Liver (tissue), 9 donors: ENCODE results near the gene TRPM8. TPM values are rescaled to one million over a fixed set of nuclear protein-coding genes. Genes with fewer than 3 reads are reported as not detected.
A peak's percentile ranks its signal among the peaks of the same experiment; 100 is the strongest.

Experiments
- DNase-seq: peaks from one replicate; pipeline ENCODE4 v3.0.0-alpha.2; 2017; ENCODE audit warnings: low spot score
- H3K27ac ChIP-seq, 2 donors: one replicate each; pipeline ENCODE4 v1.7.0; 2013; ENCODE audit warnings: inconsistent platforms in 2 of 2, low read length in 2 of 2, control low read depth in 1 of 2, low read depth in 1 of 2, mild to moderate bottlenecking in 1 of 2
- H3K27me3 ChIP-seq, 4 donors: one replicate each; pipeline versions ENCODE4 v1.6.1 to v1.7.0; 2013; ENCODE audit warnings: low read length in 3 of 4, inconsistent platforms in 1 of 4, mild to moderate bottlenecking in 1 of 4, moderate library complexity in 1 of 4; ENCODE audit not compliant: control insufficient read depth in 4 of 4, insufficient read depth in 4 of 4
- H3K36me3 ChIP-seq, 4 donors: one replicate each; pipeline versions ENCODE4 v1.6.1 to v1.7.0; 2013; ENCODE audit warnings: low read length in 3 of 4, mild to moderate bottlenecking in 3 of 4, low read depth in 1 of 4, moderate library complexity in 1 of 4; ENCODE audit not compliant: control insufficient read depth in 4 of 4, insufficient read depth in 3 of 4
- H3K4me1 ChIP-seq, 4 donors: one replicate each; pipeline versions ENCODE4 v1.6.1 to v1.7.0; 2013; ENCODE audit warnings: low read length in 3 of 4, mild to moderate bottlenecking in 3 of 4, moderate library complexity in 1 of 4; ENCODE audit not compliant: control insufficient read depth in 4 of 4, insufficient read depth in 4 of 4
- H3K4me3 ChIP-seq, 3 donors: one replicate each; pipeline versions ENCODE4 v1.6.1 to v1.7.0; 2013; ENCODE audit warnings: low read length in 3 of 3, control low read depth in 1 of 3, low read depth in 1 of 3, mild to moderate bottlenecking in 1 of 3
- H3K9ac ChIP-seq, 2 donors: one replicate each; pipeline ENCODE4 v1.7.0; 2013; ENCODE audit warnings: low read length in 2 of 2, mild to moderate bottlenecking in 2 of 2, moderate library complexity in 2 of 2, control low read depth in 1 of 2, low read depth in 1 of 2
- H3K9me3 ChIP-seq, 4 donors: one replicate each; pipeline versions ENCODE4 v1.6.1 to v1.7.0; 2013; ENCODE audit warnings: low read length in 3 of 4; ENCODE audit not compliant: control insufficient read depth in 4 of 4
- EGR1 ChIP-seq, 2 donors: IDR thresholded peaks; 2 replicates each; pipeline ENCODE4 v1.6.1; 2016 to 2018; ENCODE audit warnings: antibody characterized with exemption in 2 of 2, low read depth in 2 of 2
- FOXA1 ChIP-seq: IDR thresholded peaks from 2 replicates; pipeline ENCODE4 v1.6.1; 2016; ENCODE audit warnings: antibody characterized with exemption
- FOXA2 ChIP-seq: IDR thresholded peaks from 2 replicates; pipeline ENCODE4 v1.6.1; 2016; ENCODE audit warnings: antibody characterized with exemption
- GABPA ChIP-seq, 2 donors: IDR thresholded peaks in 1 of 2; conservative IDR thresholded peaks in 1 of 2; 2 replicates each; pipeline ENCODE4 v1.6.1; 2016; ENCODE audit warnings: antibody characterized with exemption in 2 of 2, mild to moderate bottlenecking in 1 of 2, moderate library complexity in 1 of 2
- HNF4A ChIP-seq, 2 donors: conservative IDR thresholded peaks; 2 replicates each; pipeline ENCODE4 v1.6.1; 2016; ENCODE audit warnings: antibody characterized with exemption in 2 of 2, mild to moderate bottlenecking in 2 of 2
- JUND ChIP-seq, 2 donors: IDR thresholded peaks; 2 replicates each; pipeline ENCODE4 v1.6.1; 2016; ENCODE audit warnings: antibody characterized with exemption in 2 of 2
- NR2F2 ChIP-seq: IDR thresholded peaks from 2 replicates; pipeline ENCODE4 v1.6.1; 2016; ENCODE audit warnings: antibody characterized with exemption
- RAD21 ChIP-seq, 2 donors: IDR thresholded peaks; 2 replicates each; pipeline ENCODE4 v1.6.1; 2016; ENCODE audit warnings: antibody characterized with exemption in 2 of 2, mild to moderate bottlenecking in 2 of 2
- SP1 ChIP-seq: IDR thresholded peaks from 2 replicates; pipeline ENCODE4 v1.6.1; 2018; ENCODE audit warnings: antibody characterized with exemption, mild to moderate bottlenecking
- TAF1 ChIP-seq: conservative IDR thresholded peaks from 2 replicates; pipeline ENCODE4 v1.6.1; 2016; ENCODE audit warnings: antibody characterized with exemption, mild to moderate bottlenecking
- YY1 ChIP-seq: IDR thresholded peaks from 2 replicates; pipeline ENCODE4 v1.6.1; 2016; ENCODE audit warnings: antibody characterized with exemption, mild to moderate bottlenecking
- WGBS: extraction: QIAGEN DNeasy Blood & Tissue Kit; methylation state at CpG from one replicate; pipeline ENCODE4 v1.1.7; 2013; 5-methylcytosine and 5-hydroxymethylcytosine counted together
- polyA plus RNA-seq, 2 donors: library from polyadenylated mRNA; stranded (reverse) in 1 of 2; unstranded in 1 of 2; fragments of 200-250 nt in 1 of 2; fragments of >200 nt in 1 of 2; fragmentation: Nextera tagmentation in 1 of 2; extraction: Ambion mirVana in 1 of 2; gene quantifications; one replicate each; pipeline versions ENCODE4 v1.2.1 to v1.2.3, GENCODE V29; 2013 to 2015
- total RNA-seq, 2 donors: library from RNA; depleted of rRNA; stranded (reverse); fragments of >200 nt; gene quantifications; one replicate each; pipeline ENCODE4 v1.2.3, GENCODE V29; 2014
- TF ChIP-seq, protein P1 (sequence below): IDR thresholded peaks from 2 replicates; pipeline ENCODE4 v1.6.1; 2016; ENCODE audit warnings: antibody characterized with exemption
- TF ChIP-seq, protein P2 (sequence below): IDR thresholded peaks from 2 replicates; pipeline ENCODE4 v1.6.1; 2016; ENCODE audit warnings: antibody characterized with exemption
- TF ChIP-seq, protein P3 (sequence below): IDR thresholded peaks from 2 replicates; pipeline ENCODE4 v1.6.1; 2016; ENCODE audit warnings: antibody characterized with exemption
- TF ChIP-seq, protein P4 (sequence below): IDR thresholded peaks from 2 replicates; pipeline ENCODE4 v1.6.1; 2016; ENCODE audit warnings: antibody characterized with exemption, mild to moderate bottlenecking
- donor health status: healthy.
- donor health status: healthy.
- donor health status: healthy.
- donor health status: healthy.
- donor health status: healthy.

TRPM8 gene
- total and polyA plus RNA-seq, 4 donors = 1.1 to 79.2 (median 33.2) TPM

DNA sequence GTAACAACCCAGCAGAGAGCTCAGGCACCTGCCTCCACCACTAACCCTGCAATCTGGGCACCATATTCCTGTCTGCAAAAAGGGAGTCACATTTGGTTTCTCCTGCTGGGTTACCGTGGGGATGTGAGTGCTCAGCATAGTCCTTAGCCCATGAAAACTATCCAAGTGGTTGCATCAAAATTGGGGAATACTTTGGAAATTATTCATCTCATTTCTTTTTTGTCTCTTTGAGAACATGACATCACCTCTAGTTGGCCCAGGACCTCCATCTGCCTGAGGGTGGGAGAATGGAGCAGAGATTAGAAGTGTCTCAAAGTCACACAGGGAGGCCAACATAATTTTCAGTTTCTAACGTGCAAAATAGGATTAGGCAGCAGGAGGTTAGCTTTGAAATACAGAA, 114.0 kb downstream of the TRPM8 start:
- Histone ChIP-seq H3K27ac (no peak overlapping the region), H3K4me3 (no peak overlapping the region), H3K9ac (no peak overlapping the region), H3K9me3 (no peaks in the 10 kb centered on the region), H3K36me3 (no peaks in the 10 kb centered on the region), H3K4me1 (no peaks in the 10 kb centered on the region), H3K27me3 (no peaks in the 10 kb centered on the region)
- WGBS = 65% methylated on average over 2 of the region's 2 CpGs
- no peak for DNase-seq
- TF ChIP-seq TAF1 (no peak), NR2F2 (no peak), FOXA2 (no peak), YY1 (no peak)
- TF ChIP-seq, protein P1, sequence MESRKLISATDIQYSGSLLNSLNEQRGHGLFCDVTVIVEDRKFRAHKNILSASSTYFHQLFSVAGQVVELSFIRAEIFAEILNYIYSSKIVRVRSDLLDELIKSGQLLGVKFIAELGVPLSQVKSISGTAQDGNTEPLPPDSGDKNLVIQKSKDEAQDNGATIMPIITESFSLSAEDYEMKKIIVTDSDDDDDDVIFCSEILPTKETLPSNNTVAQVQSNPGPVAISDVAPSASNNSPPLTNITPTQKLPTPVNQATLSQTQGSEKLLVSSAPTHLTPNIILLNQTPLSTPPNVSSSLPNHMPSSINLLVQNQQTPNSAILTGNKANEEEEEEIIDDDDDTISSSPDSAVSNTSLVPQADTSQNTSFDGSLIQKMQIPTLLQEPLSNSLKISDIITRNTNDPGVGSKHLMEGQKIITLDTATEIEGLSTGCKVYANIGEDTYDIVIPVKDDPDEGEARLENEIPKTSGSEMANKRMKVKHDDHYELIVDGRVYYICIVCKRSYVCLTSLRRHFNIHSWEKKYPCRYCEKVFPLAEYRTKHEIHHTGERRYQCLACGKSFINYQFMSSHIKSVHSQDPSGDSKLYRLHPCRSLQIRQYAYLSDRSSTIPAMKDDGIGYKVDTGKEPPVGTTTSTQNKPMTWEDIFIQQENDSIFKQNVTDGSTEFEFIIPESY = no peak
- TF ChIP-seq, protein P2, sequence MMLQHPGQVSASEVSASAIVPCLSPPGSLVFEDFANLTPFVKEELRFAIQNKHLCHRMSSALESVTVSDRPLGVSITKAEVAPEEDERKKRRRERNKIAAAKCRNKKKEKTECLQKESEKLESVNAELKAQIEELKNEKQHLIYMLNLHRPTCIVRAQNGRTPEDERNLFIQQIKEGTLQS = no peak

DNA sequence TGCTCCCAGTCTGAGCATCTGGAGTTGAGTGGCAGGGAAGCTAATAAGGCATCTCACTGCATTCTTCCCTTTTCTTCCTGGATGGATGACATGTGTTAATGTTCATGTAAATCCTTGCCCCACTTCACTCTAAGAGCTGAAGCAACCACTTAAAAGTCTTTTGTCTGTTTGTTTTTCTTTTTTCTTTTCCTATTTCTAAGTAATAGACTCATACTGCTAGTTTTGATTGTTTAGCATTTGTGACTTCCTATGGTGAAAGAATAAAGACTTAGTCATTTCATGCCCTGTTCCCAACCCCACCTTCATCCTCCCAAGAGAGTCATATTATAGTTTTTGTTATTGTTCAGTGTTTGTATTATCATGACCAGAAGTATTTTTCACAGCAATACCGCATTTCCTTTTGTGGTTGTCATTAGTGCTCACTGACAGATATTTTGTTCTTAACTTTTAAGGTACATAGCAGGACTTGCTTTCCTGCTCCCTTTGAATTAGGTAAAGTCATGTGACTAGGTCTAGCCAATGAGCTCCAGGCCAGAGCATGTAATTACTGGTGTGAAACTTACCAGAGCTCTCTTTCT, 115.2 kb downstream of the TRPM8 start:
- Histone ChIP-seq H3K27ac (no peak overlapping the region), H3K36me3 (no peaks in the 10 kb centered on the region)
- WGBS = 92% methylated on average over 1 of the region's 1 CpG

DNA sequence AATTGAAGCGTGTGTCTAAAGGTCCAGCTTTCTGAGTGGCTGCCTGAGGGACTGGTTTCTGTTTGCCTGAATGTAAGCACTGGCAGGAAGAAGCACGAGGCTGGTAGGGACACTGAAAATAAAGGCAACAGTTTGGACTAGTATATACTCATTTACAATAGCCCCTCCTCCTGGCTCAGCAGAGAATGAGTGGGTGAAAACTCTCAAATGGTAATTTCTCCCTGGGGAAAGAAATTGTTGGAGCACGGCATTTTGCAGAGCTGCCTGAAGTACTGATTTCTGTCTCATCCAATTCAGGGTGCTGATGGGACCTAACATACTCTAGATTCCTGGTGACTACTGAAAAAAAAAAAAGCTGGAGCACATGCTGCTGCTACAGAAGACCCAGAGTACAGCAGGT, 116.0 kb downstream of the TRPM8 start:
- WGBS = 86% methylated on average over 3 of the region's 3 CpGs
- TF ChIP-seq JUND (IDR thresholded peaks at IDR 0.05) = no peak
- no peak for TF ChIP-seq GABPA (IDR thresholded peaks at IDR 0.05 in 1 of 2, conservative IDR thresholded peaks at IDR 0.05 in 1 of 2)
- TF ChIP-seq TAF1 = no peak
- TF ChIP-seq, protein P3, sequence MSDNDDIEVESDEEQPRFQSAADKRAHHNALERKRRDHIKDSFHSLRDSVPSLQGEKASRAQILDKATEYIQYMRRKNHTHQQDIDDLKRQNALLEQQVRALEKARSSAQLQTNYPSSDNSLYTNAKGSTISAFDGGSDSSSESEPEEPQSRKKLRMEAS = no peak
- no peak for TF ChIP-seq RAD21 (IDR thresholded peaks at IDR 0.05)
- TF ChIP-seq EGR1 (IDR thresholded peaks at IDR 0.05; ENCODE audit: low read depth in 2 of 2) = no peak
- TF ChIP-seq HNF4A (conservative IDR thresholded peaks at IDR 0.05) = no peak
- TF ChIP-seq, protein P1 = no peak
- TF ChIP-seq NR2F2 = no peak
- TF ChIP-seq, protein P4, sequence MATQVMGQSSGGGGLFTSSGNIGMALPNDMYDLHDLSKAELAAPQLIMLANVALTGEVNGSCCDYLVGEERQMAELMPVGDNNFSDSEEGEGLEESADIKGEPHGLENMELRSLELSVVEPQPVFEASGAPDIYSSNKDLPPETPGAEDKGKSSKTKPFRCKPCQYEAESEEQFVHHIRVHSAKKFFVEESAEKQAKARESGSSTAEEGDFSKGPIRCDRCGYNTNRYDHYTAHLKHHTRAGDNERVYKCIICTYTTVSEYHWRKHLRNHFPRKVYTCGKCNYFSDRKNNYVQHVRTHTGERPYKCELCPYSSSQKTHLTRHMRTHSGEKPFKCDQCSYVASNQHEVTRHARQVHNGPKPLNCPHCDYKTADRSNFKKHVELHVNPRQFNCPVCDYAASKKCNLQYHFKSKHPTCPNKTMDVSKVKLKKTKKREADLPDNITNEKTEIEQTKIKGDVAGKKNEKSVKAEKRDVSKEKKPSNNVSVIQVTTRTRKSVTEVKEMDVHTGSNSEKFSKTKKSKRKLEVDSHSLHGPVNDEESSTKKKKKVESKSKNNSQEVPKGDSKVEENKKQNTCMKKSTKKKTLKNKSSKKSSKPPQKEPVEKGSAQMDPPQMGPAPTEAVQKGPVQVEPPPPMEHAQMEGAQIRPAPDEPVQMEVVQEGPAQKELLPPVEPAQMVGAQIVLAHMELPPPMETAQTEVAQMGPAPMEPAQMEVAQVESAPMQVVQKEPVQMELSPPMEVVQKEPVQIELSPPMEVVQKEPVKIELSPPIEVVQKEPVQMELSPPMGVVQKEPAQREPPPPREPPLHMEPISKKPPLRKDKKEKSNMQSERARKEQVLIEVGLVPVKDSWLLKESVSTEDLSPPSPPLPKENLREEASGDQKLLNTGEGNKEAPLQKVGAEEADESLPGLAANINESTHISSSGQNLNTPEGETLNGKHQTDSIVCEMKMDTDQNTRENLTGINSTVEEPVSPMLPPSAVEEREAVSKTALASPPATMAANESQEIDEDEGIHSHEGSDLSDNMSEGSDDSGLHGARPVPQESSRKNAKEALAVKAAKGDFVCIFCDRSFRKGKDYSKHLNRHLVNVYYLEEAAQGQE = no peak
- TF ChIP-seq SP1 = no peak
- H3K9me3 ChIP-seq = peaks cover 0 to 2% (median under 1%) of the 10 kb centered on the region in 4 donors
- no peak overlapping the region for H3K27ac ChIP-seq
- DNase-seq = no peak
- no peaks in the 10 kb centered on the region for H3K4me1 ChIP-seq
- no peaks in the 10 kb centered on the region for H3K36me3 ChIP-seq
- no peak overlapping the region for H3K9ac ChIP-seq
- no peak overlapping the region for H3K4me3 ChIP-seq
- H3K27me3 ChIP-seq = no peaks in the 10 kb centered on the region

More for the DNA sequence above, 115.2 kb downstream of the TRPM8 start:
- DNase-seq = no peak
- Histone ChIP-seq H3K9ac (no peak overlapping the region), H3K27me3 (no peaks in the 10 kb centered on the region), H3K4me1 (no peaks in the 10 kb centered on the region), H3K4me3 (no peak overlapping the region), H3K9me3 (peaks cover 0 to 2% (median under 1%) of the 10 kb centered on the region in 4 donors)
- TF ChIP-seq FOXA1 = no peak
- TF ChIP-seq, protein P3 = peak; percentile 27
